Stimulated activated CD4-positive, alpha-beta T cell treated with anti-CD3 and anti-CD28 coated beads, Interleukin-4, amount 100 ng/mL, for 1 hour (primary cell): ENCODE data around the gene ERMAP.
"Not testable (repeated sequence)": the region's sequence is repeated elsewhere in the genome, so short reads cannot be mapped to it uniquely, and the experiment has no call there.

Experiments used
- DNase-seq: peaks from one replicate; pipeline ENCODE4 v3.0.0-alpha.2; 2020

The ERMAP gene

GRCh38 chr1:42846257-42847110 lies 29.6 kb downstream of the ERMAP start, which contains the start of gene ZNF691:
Gene ZNF691 (plus strand): TSS chr1:42846613. CDS start chr1:42849659, 3,046 bp downstream.
- peak; percentile 83 for DNase-seq

- no peak for DNase-seq
Measured at GRCh38 chr1:42847111-42847595, 30.2 kb downstream of the ERMAP start.

- no peak for DNase-seq
Measured at GRCh38 chr1:42847721-42848460, 31.0 kb downstream of the ERMAP start.

- DNase-seq, result no peak
Measured at GRCh38 chr1:42848823-42849537, 32.1 kb downstream of the ERMAP start.

GRCh38 chr1:42849944-42850343 lies 33.0 kb downstream of the ERMAP start:
- DNase-seq, result no peak

GRCh38 chr1:42851420-42851819 lies 34.5 kb downstream of the ERMAP start:
- DNase-seq, result no peak

GRCh38 chr1:42851960-42852607 lies 35.2 kb downstream of the ERMAP start:
- no peak for DNase-seq

- no peak for DNase-seq
Measured at GRCh38 chr1:42852608-42852980, 35.7 kb downstream of the ERMAP start.

- no peak for DNase-seq
Measured at GRCh38 chr1:42853116-42853884, 36.4 kb downstream of the ERMAP start.

- not testable (repeated sequence) for DNase-seq
Measured at GRCh38 chr1:42856554-42856953, 39.6 kb downstream of the ERMAP start.

GRCh38 chr1:42859366-42859765 lies 42.4 kb downstream of the ERMAP start:
- DNase-seq, result not testable (repeated sequence)

GRCh38 chr1:42860339-42861013 lies 43.6 kb downstream of the ERMAP start:
- no peak for DNase-seq

GRCh38 chr1:42861014-42861399 lies 44.1 kb downstream of the ERMAP start:
- no peak for DNase-seq

- no peak for DNase-seq
Measured at GRCh38 chr1:42866549-42866948, 49.6 kb downstream of the ERMAP start.

GRCh38 chr1:42868466-42868865 lies 51.5 kb downstream of the ERMAP start:
- not testable (repeated sequence) for DNase-seq

- not testable (repeated sequence) for DNase-seq
Measured at GRCh38 chr1:42869254-42869653, 52.3 kb downstream of the ERMAP start.

- not testable (repeated sequence) for DNase-seq
Measured at GRCh38 chr1:42869751-42870150, 52.8 kb downstream of the ERMAP start.

GRCh38 chr1:42873108-42873507 lies 56.2 kb downstream of the ERMAP start:
- DNase-seq, result not testable (repeated sequence)

GRCh38 chr1:42873670-42874069 lies 56.7 kb downstream of the ERMAP start:
- no peak for DNase-seq

- DNase-seq, result no peak
Measured at GRCh38 chr1:42876009-42876408, 59.1 kb downstream of the ERMAP start.

GRCh38 chr1:42877380-42877779 lies 60.5 kb downstream of the ERMAP start:
- no peak for DNase-seq
